Cardiac muscle cell (in vitro differentiated cells and primary cell): ENCODE data around the gene ZDHHC24. TPM values are rescaled to one million over a fixed set of nuclear protein-coding genes. Genes with fewer than 3 reads are reported as not detected.
A peak's percentile ranks its signal among the peaks of the same experiment; 100 is the strongest.

ENCODE experiments used
- DNase-seq, 2 donors: peaks; one replicate each; pipeline versions ENCODE4 v3.0.0 to v3.0.0-alpha.2; 2010 to 2017; ENCODE audit warnings: low read depth in 1 of 2, low spot score in 1 of 2
- H3K27ac ChIP-seq: fragments of 200-600 bp; sonication (generic); 2 replicates; pipeline ENCODE4 v1.5.1; 2016
- H3K27me3 ChIP-seq: fragments of 200-600 bp; sonication (generic); 2 replicates; pipeline ENCODE4 v1.6.0; 2016; ENCODE audit warnings: control low read depth
- H3K36me3 ChIP-seq: fragments of 200-600 bp; sonication (generic); 2 replicates; pipeline ENCODE4 v1.5.1; 2016; ENCODE audit warnings: control low read depth
- H3K4me1 ChIP-seq: fragments of 200-600 bp; sonication (generic); 2 replicates; pipeline ENCODE4 v1.8.1; 2017; ENCODE audit warnings: low read depth, mild to moderate bottlenecking, mixed run types
- H3K4me3 ChIP-seq: fragments of 200-600 bp; sonication (generic); 2 replicates; pipeline ENCODE4 v1.5.1; 2016; ENCODE audit warnings: mild to moderate bottlenecking
- H3K9me3 ChIP-seq: fragments of 200-600 bp; sonication (generic); 2 replicates; pipeline ENCODE4 v1.5.1; 2017; ENCODE audit warnings: low read depth, mild to moderate bottlenecking, control low read depth
- polyA plus RNA-seq: library from polyadenylated mRNA; unstranded; fragments of >200 nt; fragmentation: Nextera tagmentation; extraction: Ambion mirVana; gene quantifications from 2 replicates; pipeline ENCODE4 v1.2.1, GENCODE V29; 2016
- total RNA-seq: library from RNA; depleted of rRNA; stranded (reverse); fragments of >200 nt; gene quantifications from 2 replicates; pipeline ENCODE4 v1.2.3, GENCODE V29; 2016
- TF ChIP-seq, protein P1 (sequence below): IDR thresholded peaks from 2 replicates; pipeline ENCODE4 v1.5.1; 2012; ENCODE audit warnings: low read depth, mild to moderate bottlenecking, low read length

ZDHHC24 gene
- total and polyA plus RNA-seq, 2 experiments from 2014 or later, result 14.7 to 16.9 TPM

- peaks cover 29% of the 10 kb centered on the region for H3K36me3 ChIP-seq
- H3K4me3 ChIP-seq, result no peak overlapping the region
- no peak overlapping the region for H3K27ac ChIP-seq
- TF ChIP-seq, protein P1, sequence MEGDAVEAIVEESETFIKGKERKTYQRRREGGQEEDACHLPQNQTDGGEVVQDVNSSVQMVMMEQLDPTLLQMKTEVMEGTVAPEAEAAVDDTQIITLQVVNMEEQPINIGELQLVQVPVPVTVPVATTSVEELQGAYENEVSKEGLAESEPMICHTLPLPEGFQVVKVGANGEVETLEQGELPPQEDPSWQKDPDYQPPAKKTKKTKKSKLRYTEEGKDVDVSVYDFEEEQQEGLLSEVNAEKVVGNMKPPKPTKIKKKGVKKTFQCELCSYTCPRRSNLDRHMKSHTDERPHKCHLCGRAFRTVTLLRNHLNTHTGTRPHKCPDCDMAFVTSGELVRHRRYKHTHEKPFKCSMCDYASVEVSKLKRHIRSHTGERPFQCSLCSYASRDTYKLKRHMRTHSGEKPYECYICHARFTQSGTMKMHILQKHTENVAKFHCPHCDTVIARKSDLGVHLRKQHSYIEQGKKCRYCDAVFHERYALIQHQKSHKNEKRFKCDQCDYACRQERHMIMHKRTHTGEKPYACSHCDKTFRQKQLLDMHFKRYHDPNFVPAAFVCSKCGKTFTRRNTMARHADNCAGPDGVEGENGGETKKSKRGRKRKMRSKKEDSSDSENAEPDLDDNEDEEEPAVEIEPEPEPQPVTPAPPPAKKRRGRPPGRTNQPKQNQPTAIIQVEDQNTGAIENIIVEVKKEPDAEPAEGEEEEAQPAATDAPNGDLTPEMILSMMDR, result no peak
- no peaks in the 10 kb centered on the region for H3K27me3 ChIP-seq
- no peaks in the 10 kb centered on the region for H3K9me3 ChIP-seq
- no peaks in the 10 kb centered on the region for H3K4me1 ChIP-seq
- no peak for DNase-seq
These were observed 14.2 kb upstream of the ZDHHC24 start for GRCh38 chr11:66559866-66560676.

DNA sequence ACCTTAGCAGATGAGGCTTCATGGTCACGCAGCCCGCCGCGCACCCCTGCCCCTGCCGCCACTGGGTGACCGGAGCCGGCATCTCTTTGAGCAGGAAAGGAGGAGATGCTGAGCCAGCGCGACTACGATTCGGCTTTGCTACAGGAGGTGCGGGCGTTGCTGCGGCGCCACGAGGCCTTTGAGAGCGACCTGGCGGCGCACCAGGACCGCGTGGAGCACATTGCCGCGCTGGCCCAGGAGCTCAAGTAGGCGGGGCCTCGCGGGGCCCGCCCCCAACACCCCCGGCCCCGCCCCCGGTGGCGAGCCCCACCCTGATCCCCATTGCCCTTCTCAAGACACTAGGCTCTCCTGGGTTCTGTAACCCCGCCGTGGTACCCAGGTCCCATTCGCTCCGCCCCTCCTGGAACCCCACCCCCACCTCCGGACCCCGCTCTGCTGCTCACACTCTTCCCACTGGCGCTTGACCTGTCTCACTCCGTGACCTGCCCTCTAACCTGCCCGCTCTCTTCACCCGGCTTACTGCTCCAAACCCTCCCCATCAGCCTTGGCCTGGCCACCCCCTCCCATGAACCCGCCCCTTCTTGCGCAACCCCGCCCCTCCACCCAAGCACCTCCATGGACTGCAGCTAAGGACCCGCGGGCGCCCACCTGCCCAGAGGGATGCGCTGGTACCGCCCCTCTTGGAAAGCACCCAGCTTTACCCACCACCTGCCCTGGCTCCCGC lies 13.5 kb upstream of the ZDHHC24 start:
- Histone ChIP-seq H3K36me3 (peaks cover 29% of the 10 kb centered on the region), H3K27ac (no peak overlapping the region), H3K27me3 (no peaks in the 10 kb centered on the region), H3K4me3 (no peak overlapping the region), H3K4me1 (no peaks in the 10 kb centered on the region), H3K9me3 (no peaks in the 10 kb centered on the region)
- TF ChIP-seq, protein P1, result no peak
- peak in 1 of 2 donors; percentile 55 for DNase-seq

DNA sequence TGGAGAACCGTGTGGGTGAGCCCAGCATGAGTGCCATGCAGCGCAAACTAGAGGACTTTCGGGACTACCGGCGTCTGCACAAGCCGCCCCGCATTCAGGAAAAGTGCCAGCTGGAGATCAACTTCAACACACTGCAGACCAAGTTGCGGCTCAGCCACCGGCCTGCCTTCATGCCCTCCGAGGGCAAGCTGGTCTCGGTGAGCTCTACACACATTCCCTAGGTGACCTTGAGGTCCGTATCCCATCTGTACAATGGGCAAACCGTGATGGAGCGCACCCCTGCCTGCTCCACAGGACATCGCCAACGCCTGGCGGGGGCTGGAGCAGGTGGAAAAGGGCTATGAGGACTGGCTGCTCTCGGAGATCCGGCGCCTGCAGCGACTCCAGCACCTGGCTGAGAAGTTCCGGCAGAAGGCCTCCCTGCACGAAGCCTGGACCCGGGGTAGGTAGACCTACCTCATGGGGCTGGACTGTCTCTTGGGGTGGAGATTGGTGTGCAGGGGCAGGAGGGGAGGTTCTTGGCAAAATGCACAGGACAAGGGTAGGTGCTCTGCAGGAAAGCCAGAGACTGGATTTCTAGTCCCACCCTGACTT lies 12.0 kb upstream of the ZDHHC24 start:
- TF ChIP-seq, protein P1, result no peak
- no peak overlapping the region for H3K27ac ChIP-seq
- no peak for DNase-seq
- no peaks in the 10 kb centered on the region for H3K4me1 ChIP-seq
- H3K4me3 ChIP-seq, result no peak overlapping the region
- peaks cover 29% of the 10 kb centered on the region for H3K36me3 ChIP-seq
- H3K27me3 ChIP-seq, result no peaks in the 10 kb centered on the region
- H3K9me3 ChIP-seq, result no peaks in the 10 kb centered on the region

DNA sequence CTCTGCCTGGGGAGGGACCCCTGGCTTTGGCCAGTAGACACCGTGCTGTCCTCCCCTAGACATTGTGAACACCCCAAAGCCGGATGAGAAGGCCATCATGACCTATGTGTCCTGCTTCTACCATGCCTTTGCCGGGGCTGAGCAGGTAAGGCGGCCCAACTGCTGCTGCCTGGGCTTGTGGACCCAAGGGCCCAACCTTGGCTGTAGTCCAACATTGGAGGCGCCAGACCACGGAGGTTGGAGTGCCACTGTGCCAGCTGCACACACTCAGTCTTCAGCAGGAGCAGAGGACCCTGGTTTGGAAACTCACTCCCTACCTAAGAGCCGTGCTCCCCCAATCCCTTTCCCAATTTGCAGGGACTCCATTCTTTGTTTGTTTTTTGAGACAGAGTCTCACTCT lies 10.2 kb upstream of the ZDHHC24 start:
- TF ChIP-seq, protein P1, result no peak
- no peak for DNase-seq
- H3K36me3 ChIP-seq, result peaks cover 27% of the 10 kb centered on the region
- no peaks in the 10 kb centered on the region for H3K27me3 ChIP-seq
- no peak overlapping the region for H3K4me3 ChIP-seq
- H3K9me3 ChIP-seq, result no peaks in the 10 kb centered on the region
- H3K27ac ChIP-seq, result no peak overlapping the region
- H3K4me1 ChIP-seq, result no peaks in the 10 kb centered on the region

- TF ChIP-seq, protein P1, result no peak
- no peaks in the 10 kb centered on the region for H3K9me3 ChIP-seq
- no peaks in the 10 kb centered on the region for H3K4me1 ChIP-seq
- H3K4me3 ChIP-seq, result no peak overlapping the region
- H3K27me3 ChIP-seq, result no peaks in the 10 kb centered on the region
- H3K27ac ChIP-seq, result no peak overlapping the region
- H3K36me3 ChIP-seq, result peaks cover 22% of the 10 kb centered on the region
- DNase-seq, result no peak
These were observed 9.6 kb upstream of the ZDHHC24 start for GRCh38 chr11:66555416-66555815.
